Mucosa of stomach (tissue), 1 donor: ENCODE data around the gene OR6N1.

Experiments used
- H3K27me3 ChIP-seq: one replicate; pipeline ENCODE4 v1.7.0; 2013; ENCODE audit warnings: mild to moderate bottlenecking, low read length; ENCODE audit not compliant: control insufficient read depth, insufficient read depth
- H3K36me3 ChIP-seq: one replicate; pipeline ENCODE4 v1.7.0; 2013; ENCODE audit warnings: low read length; ENCODE audit not compliant: control insufficient read depth, insufficient read depth
- H3K4me1 ChIP-seq: one replicate; pipeline ENCODE4 v1.7.0; 2013; ENCODE audit warnings: mild to moderate bottlenecking, low read length; ENCODE audit not compliant: control insufficient read depth, insufficient read depth
- H3K4me3 ChIP-seq: one replicate; pipeline ENCODE4 v1.7.0; 2013; ENCODE audit warnings: low read length
- H3K9ac ChIP-seq: one replicate; pipeline ENCODE4 v1.7.0; 2013; ENCODE audit warnings: mild to moderate bottlenecking, low read length, moderate library complexity
- H3K9me3 ChIP-seq: one replicate; pipeline ENCODE4 v1.7.0; 2013; ENCODE audit warnings: mild to moderate bottlenecking, low read length, moderate library complexity; ENCODE audit not compliant: control insufficient read depth
- donor health status: Pancreatic carcinoma.

Gene OR6N1

DNA sequence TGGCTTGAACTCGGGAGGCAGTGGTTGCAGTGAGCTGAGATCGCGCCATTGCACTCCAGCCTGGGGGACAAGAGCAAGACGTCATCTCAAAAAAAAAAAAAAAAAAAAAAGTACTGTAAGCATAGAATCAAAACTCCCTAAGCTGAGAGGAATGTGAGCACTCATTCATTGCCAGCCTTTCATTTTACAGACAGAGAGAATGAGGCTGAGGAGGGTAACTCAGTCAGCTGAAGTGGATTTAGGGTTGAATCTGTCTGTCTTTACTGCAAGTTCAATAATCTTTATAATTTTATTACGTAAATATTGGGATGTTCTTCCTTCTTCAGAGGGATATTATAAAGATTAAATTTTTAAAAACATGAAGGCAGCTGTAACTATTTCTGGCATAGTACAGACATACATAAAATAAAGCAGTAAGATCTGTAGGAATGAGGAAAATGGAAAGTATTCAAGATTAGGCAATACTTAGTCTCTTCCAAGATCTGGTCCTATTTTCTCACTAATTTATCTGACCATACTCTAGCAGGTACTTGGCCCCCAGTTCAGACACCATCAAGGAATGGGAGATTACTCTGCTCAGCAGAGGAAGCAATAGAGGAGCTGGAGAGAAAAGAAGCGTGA lies 35.0 kb upstream of the OR6N1 start:
- H3K27me3 ChIP-seq, result no peaks in the 10 kb centered on the region
- H3K9me3 ChIP-seq, result no peaks in the 10 kb centered on the region
- no peaks in the 10 kb centered on the region for H3K36me3 ChIP-seq
- no peak overlapping the region for H3K4me3 ChIP-seq
- H3K9ac ChIP-seq, result no peak overlapping the region
- H3K4me1 ChIP-seq, result no peaks in the 10 kb centered on the region

DNA sequence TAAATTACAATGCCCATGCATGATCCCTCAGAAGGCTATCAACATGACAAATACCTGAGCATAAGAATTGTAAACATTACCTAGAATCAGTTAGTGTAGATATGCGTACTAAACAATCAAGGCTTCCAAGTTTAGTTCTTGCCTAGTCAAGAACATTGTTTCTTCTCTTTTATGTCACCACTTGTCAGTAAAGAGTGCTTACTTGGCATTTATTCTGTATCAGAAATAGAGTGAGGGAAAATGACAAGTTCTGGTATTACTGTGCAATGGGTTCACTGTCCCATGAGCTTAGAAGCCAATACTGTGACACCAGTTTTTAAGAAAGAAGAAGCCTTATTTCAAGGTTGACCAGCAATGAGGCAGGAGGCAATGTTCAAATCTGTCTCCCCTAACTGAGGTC lies 31.7 kb upstream of the OR6N1 start:
- no peaks in the 10 kb centered on the region for H3K4me1 ChIP-seq
- no peaks in the 10 kb centered on the region for H3K27me3 ChIP-seq
- H3K9me3 ChIP-seq, result no peaks in the 10 kb centered on the region
- no peak overlapping the region for H3K9ac ChIP-seq
- no peak overlapping the region for H3K4me3 ChIP-seq
- no peaks in the 10 kb centered on the region for H3K36me3 ChIP-seq

DNA sequence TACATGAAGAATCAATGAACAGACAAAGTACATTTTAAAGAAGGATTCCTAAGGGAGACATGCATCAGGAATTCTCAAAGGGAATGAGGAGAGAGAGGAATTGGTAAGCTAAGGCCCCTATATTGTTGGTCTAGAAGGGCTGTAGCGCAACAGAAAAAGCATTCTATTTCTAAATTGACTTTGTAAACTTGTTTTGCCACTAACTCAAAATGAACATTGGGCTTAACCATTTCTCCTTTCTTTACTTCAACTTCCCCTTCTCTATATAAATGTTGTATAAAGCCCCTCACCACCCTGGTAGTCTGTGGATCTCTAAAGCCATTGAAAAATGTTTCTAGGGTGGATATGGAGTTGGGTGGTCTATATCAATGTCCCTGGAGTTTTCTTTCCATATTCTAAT lies 29.4 kb upstream of the OR6N1 start:
- no peaks in the 10 kb centered on the region for H3K9me3 ChIP-seq
- no peak overlapping the region for H3K9ac ChIP-seq
- H3K36me3 ChIP-seq, result no peaks in the 10 kb centered on the region
- H3K4me1 ChIP-seq, result no peaks in the 10 kb centered on the region
- no peak overlapping the region for H3K4me3 ChIP-seq
- no peaks in the 10 kb centered on the region for H3K27me3 ChIP-seq

DNA sequence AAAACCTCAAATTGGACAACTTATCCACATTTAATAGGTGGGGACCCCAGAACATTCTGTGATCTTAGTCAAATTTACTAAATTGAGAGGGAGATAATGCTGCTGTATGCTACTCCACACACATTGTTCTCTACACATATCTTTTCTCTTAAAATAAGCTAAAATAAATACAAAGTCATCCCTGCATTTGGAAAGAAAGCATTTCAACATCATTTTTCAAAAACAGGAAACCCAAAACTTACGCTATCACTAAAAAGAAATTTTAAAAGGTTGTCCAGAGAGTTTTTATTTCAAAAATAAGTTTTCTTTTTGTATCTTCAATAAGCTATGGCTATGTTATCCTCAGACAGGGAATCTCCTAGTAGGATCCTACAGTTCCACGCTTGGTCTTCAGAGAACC lies 28.5 kb upstream of the OR6N1 start:
- no peaks in the 10 kb centered on the region for H3K4me1 ChIP-seq
- no peak overlapping the region for H3K9ac ChIP-seq
- H3K27me3 ChIP-seq, result no peaks in the 10 kb centered on the region
- H3K36me3 ChIP-seq, result no peaks in the 10 kb centered on the region
- H3K9me3 ChIP-seq, result no peaks in the 10 kb centered on the region
- H3K4me3 ChIP-seq, result no peak overlapping the region

DNA sequence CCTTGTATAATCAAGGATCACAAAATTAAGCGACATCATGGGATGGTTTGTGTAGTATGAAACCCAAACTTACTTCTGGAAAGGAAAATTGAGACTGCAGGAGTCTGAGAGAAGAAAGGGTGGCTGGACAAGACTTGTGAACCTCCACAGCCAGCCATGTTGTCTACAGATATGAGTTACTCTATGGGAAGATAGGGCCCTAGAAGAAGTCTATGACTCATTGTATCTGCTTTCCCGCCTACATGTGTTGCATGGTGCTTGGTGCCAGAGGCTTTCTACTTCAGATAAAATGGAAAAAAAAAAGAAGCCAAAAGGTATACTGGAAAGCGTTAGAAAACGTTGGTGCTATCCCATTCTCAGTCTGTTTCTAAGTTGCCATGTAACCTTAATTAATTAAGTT lies 27.7 kb upstream of the OR6N1 start:
- no peak overlapping the region for H3K9ac ChIP-seq
- H3K9me3 ChIP-seq, result no peaks in the 10 kb centered on the region
- no peaks in the 10 kb centered on the region for H3K4me1 ChIP-seq
- no peaks in the 10 kb centered on the region for H3K36me3 ChIP-seq
- H3K4me3 ChIP-seq, result no peak overlapping the region
- H3K27me3 ChIP-seq, result no peaks in the 10 kb centered on the region

DNA sequence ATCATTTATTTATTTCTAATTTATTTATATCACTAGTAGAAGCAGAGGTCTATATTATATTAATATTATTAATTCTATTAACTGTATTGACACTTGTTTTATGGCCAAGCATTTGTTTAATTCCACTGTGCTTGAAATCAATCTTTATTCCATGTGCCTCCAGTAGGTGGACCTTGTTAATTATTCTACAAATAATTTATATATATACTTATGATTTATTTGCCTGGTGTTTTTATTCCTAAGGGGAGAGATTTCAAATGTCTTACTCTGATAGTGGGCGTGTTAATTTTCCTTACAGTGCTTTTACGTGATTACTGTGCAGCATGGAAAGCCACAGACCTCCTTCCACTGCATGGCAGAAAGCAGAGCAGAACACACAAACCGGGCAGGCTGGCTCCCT lies 26.5 kb upstream of the OR6N1 start:
- H3K4me3 ChIP-seq, result no peak overlapping the region
- H3K9ac ChIP-seq, result no peak overlapping the region

DNA sequence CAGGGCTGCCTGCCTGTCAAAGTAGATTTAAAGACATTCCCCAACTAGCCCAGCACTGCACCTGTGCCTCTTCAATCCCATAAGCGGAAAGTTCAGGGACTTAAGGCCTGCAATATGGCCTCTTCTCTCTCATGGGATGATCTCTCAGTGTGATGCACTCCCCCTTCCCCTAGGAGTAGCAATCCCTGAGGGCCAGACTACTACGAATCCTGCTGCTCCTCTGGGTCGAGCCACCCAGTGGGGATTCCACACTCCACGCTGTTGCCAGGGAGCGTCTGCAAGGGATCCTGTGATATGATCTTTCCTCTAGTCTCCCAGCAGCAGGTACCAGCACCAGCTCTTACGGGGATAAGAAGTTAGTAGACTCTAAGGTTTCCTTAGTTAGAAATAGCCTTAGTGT lies 22.3 kb upstream of the OR6N1 start:
- H3K27me3 ChIP-seq, result no peaks in the 10 kb centered on the region
- no peak overlapping the region for H3K4me3 ChIP-seq
- no peaks in the 10 kb centered on the region for H3K4me1 ChIP-seq
- no peak overlapping the region for H3K9ac ChIP-seq
- no peaks in the 10 kb centered on the region for H3K9me3 ChIP-seq
- no peaks in the 10 kb centered on the region for H3K36me3 ChIP-seq

More for the DNA sequence above, 26.5 kb upstream of the OR6N1 start:
- H3K4me1 ChIP-seq, result no peaks in the 10 kb centered on the region
- H3K36me3 ChIP-seq, result no peaks in the 10 kb centered on the region
- H3K27me3 ChIP-seq, result no peaks in the 10 kb centered on the region
- H3K9me3 ChIP-seq, result no peaks in the 10 kb centered on the region

DNA sequence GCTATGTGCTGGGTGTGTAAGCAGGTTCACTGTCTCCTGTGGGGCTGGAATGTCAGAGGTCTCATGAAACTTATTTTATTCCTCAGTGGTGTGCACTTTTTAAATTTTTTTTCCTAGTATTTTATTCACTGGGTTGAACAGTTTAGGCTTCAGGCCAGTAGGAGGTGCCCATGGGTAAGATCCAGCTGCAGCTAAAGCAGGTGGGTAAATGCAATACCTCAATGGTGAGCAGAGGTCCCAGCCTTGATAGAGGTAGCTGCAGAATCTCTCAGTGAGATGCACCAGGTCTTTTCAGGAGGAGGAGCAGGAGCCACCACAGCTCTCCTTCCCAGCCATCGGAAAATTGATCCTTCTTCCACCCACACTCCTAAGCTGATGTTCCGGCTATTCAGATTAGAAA lies 21.6 kb upstream of the OR6N1 start:
- Histone ChIP-seq H3K4me3 (no peak overlapping the region), H3K36me3 (no peaks in the 10 kb centered on the region), H3K27me3 (no peaks in the 10 kb centered on the region), H3K9ac (no peak overlapping the region), H3K4me1 (no peaks in the 10 kb centered on the region), H3K9me3 (no peaks in the 10 kb centered on the region)

DNA sequence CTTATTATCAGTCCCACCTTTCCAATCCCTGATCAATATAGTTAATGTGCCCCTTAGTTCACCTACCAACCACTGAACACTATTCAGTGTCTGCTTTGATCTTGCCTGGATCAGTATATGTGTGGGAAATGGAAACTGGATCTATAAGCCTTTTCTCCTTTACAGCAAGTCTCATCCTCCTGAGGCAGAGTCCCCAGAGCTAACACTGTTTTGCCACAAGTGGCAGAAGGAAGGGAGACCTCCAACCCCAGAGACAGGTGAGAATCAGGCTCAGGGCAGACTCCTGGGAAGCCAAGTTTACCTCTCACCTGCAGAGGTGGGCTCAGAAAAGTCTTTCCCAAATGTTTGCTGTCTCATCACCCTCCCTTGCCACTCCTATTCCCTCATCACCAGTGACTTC lies 9.1 kb upstream of the OR6N1 start, which contains the start of gene OR6N2:
OR6N2 (minus strand) TSS at position 101 of the 400 bp plus-strand sequence. CDS start 3,569 bp downstream, outside the sequence.
- Histone ChIP-seq H3K27me3 (no peaks in the 10 kb centered on the region), H3K9ac (no peak within 1 kb of the TSS), H3K9me3 (no peaks in the 10 kb centered on the region), H3K4me1 (no peaks in the 10 kb centered on the region), H3K36me3 (no peaks in the 10 kb centered on the region), H3K4me3 (no peak within 1 kb of the TSS)

DNA sequence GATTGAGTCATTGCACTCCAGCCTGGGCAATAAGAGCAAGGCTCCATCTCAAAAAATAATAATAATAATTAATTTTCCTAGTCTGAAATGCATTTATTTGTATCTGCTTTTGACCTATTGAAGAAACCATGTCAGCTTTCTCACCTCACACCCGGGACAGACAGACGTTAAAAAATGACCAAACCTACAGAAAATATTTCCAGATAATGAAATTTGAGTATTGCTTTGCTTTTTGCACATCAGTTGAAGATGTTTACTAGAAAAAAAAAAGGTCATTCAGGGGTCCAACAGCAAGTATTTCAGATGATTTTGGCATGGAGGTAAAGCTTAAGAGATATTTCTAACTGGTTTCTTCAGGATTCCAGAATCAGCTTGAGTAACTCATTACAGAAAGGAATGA lies 17.6 kb downstream of the OR6N1 start, which contains the start of gene OR6K6:
OR6K6 (plus strand) TSS at position 301 of the 400 bp plus-strand sequence. CDS start 168 bp downstream, outside the sequence.
- no peaks in the 10 kb centered on the region for H3K4me1 ChIP-seq
- H3K36me3 ChIP-seq, result no peaks in the 10 kb centered on the region
- no peaks in the 10 kb centered on the region for H3K27me3 ChIP-seq
- H3K9ac ChIP-seq, result no peak within 1 kb of the TSS
- no peak within 1 kb of the TSS for H3K4me3 ChIP-seq
- no peaks in the 10 kb centered on the region for H3K9me3 ChIP-seq

DNA sequence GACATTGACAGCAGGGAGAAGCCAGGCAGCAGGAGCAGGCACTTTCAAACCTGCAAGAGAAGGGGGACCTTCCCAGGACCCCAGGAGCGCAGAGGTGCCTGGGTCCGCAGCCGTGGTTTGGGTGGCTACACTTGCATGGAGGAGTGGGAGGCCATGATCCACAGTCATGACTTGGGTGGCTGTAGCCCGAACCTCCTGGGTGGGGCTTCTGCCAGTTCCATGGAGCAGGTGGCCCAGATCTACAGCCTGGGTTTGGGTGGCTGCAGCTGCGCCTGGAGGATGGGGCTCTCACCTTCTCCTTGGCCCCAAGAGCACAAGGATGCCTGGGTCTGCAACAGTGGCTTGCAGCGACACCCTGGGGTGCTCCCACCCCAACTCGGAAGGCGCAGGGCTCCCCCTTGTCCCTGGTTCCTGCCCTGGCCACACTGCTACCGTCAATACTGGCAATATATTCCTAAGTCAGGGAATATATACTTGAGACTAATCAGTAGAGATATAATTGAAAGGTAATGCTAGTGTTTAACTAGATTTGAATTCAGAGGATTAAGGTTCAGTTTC lies 19.8 kb downstream of the OR6N1 start:
- H3K9me3 ChIP-seq, result no peaks in the 10 kb centered on the region
- H3K4me3 ChIP-seq, result no peak overlapping the region
- H3K27me3 ChIP-seq, result no peaks in the 10 kb centered on the region
- H3K9ac ChIP-seq, result no peak overlapping the region
- no peaks in the 10 kb centered on the region for H3K4me1 ChIP-seq
- no peaks in the 10 kb centered on the region for H3K36me3 ChIP-seq

DNA sequence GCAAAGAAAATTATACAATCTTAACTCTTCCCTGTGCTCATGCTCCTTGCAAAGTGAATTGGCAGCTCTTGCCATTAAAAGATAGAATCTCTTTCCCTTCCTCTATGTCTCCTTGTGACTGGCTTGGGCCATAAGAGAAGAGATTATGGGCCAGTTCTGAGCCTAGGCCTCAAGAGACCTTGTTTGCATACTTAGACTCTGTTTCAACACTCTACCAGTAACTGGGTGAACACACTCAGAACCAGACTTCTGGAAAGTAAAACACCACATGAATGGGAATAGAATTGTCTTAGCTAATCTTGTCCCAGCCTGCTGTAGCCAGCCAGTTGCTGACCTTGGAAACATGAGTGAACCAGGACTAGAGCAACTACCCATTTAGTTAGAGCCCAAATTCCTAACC lies 36.1 kb downstream of the OR6N1 start:
- no peak overlapping the region for H3K9ac ChIP-seq
- H3K4me3 ChIP-seq, result no peak overlapping the region
- no peaks in the 10 kb centered on the region for H3K27me3 ChIP-seq
- H3K36me3 ChIP-seq, result no peaks in the 10 kb centered on the region
- no peaks in the 10 kb centered on the region for H3K9me3 ChIP-seq
- H3K4me1 ChIP-seq, result no peaks in the 10 kb centered on the region
